NCI-H345 treated with DMSO at 0.1 percent for 48 hours (cell line): Measurements from ENCODE around the gene FBXL7.

Source experiments
- DNase-seq: peaks from one replicate; lab custom pipeline; 2025; ENCODE audit not compliant: unreplicated experiment; lab: John Stamatoyannopoulos, UW

FBXL7 gene

GRCh38 chr5:15797116-15797515 lies 297.1 kb downstream of the FBXL7 start:
- no peak for DNase-seq

GRCh38 chr5:15798006-15798405 lies 298.0 kb downstream of the FBXL7 start:
- DNase-seq, result no peak

GRCh38 chr5:15799014-15799413 lies 299.0 kb downstream of the FBXL7 start:
- DNase-seq, result no peak

GRCh38 chr5:15799612-15800011 lies 299.6 kb downstream of the FBXL7 start:
- DNase-seq, result no peak

- no peak for DNase-seq
Observed at GRCh38 chr5:15803280-15803679, 303.3 kb downstream of the FBXL7 start.

GRCh38 chr5:15806613-15807012 lies 306.6 kb downstream of the FBXL7 start:
- no peak for DNase-seq

GRCh38 chr5:15807248-15807647 lies 307.3 kb downstream of the FBXL7 start:
- no peak for DNase-seq

GRCh38 chr5:15807871-15808270 lies 307.9 kb downstream of the FBXL7 start:
- DNase-seq, result no peak

- DNase-seq, result no peak
Observed at GRCh38 chr5:15808577-15808976, 308.6 kb downstream of the FBXL7 start.

- no peak for DNase-seq
Observed at GRCh38 chr5:15819617-15820016, 319.6 kb downstream of the FBXL7 start.

- no peak for DNase-seq
Observed at GRCh38 chr5:15821506-15821905, 321.5 kb downstream of the FBXL7 start.

- DNase-seq, result no peak
Observed at GRCh38 chr5:15823398-15823797, 323.4 kb downstream of the FBXL7 start.

GRCh38 chr5:15827741-15828140 lies 327.8 kb downstream of the FBXL7 start:
- DNase-seq, result no peak

- DNase-seq, result no peak
Observed at GRCh38 chr5:15831408-15831807, 331.4 kb downstream of the FBXL7 start.

GRCh38 chr5:15833365-15833764 lies 333.4 kb downstream of the FBXL7 start:
- no peak for DNase-seq

- DNase-seq, result no peak
Observed at GRCh38 chr5:15834596-15835245, 334.7 kb downstream of the FBXL7 start.

GRCh38 chr5:15835514-15835913 lies 335.5 kb downstream of the FBXL7 start:
- DNase-seq, result no peak

- no peak for DNase-seq
Observed at GRCh38 chr5:15837551-15838289, 337.7 kb downstream of the FBXL7 start.

GRCh38 chr5:15844253-15844652 lies 344.3 kb downstream of the FBXL7 start:
- DNase-seq, result no peak

- DNase-seq, result no peak
Observed at GRCh38 chr5:15844871-15845270, 344.9 kb downstream of the FBXL7 start.

- DNase-seq, result no peak
Observed at GRCh38 chr5:15850536-15850935, 350.6 kb downstream of the FBXL7 start.

- no peak for DNase-seq
Observed at GRCh38 chr5:15850939-15851341, 351.0 kb downstream of the FBXL7 start.

- no peak for DNase-seq
Observed at GRCh38 chr5:15852217-15852616, 352.2 kb downstream of the FBXL7 start.
